HepG2 (cell line): ENCODE results near the gene MACROD2. TPM values are rescaled to one million over a fixed set of nuclear protein-coding genes. Genes with fewer than 3 reads are reported as not detected.
A peak's percentile ranks its signal among the peaks of the same experiment; 100 is the strongest.

Experiments used
- ATAC-seq: fragments of 200-7000 bp; cut with Tn5 transposase; 3 replicates; pipeline ENCODE4 v1.9.1; 2020; ENCODE audit warnings: mild to moderate bottlenecking, moderate library complexity
- BruUV-seq: library from RNA; stranded (reverse); fragments of 400-500 nt; replicated peaks from 2 replicates; lab custom pipeline; 2021; lab: Mats Ljungman, UMichigan
- CTCF ChIA-PET: fragments of 300-600 bp; formaldehyde crosslinking; extraction: SDS; loops from one replicate; lab custom pipeline; 2021; ENCODE audit warnings: low total read pairs, inconsistent platforms, low intra/inter-chr PET ratio; lab: Yijun Ruan, JAX
- POLR2A ChIA-PET: fragments of 350-600 bp; sonication (Branson Sonifier 250); formaldehyde crosslinking; loops from one replicate; lab custom pipeline; 2020; ENCODE audit warnings: antibody characterized with exemption, inconsistent platforms; lab: Yijun Ruan, JAX
- DNase-seq: peaks from one replicate; pipeline ENCODE4 v3.0.0-alpha.2; 2015; ENCODE audit warnings: low spot score
- FAIRE-seq: peaks from 3 replicates; lab custom pipeline; 2011; peaks lifted over from hg19 to GRCh38; lab: Jason Lieb, UNC
- H2AFZ ChIP-seq: one replicate; pipeline ENCODE4 v1.6.1; 2011; ENCODE audit warnings: low read length, inconsistent platforms
- H3K27ac ChIP-seq: fragments of 300-600 bp; 3 replicates; pipeline ENCODE4 v1.8.0; 2011; ENCODE audit warnings: mixed run types, mild to moderate bottlenecking, mixed read lengths, low read length, inconsistent platforms; ENCODE audit not compliant: insufficient read depth; ENCODE audit errors: extremely low read length
- H3K27me3 ChIP-seq, 2 experiments: fragments of 200-600 bp in 1 of 2; 2 replicates in 1 of 2; 3 replicates in 1 of 2; pipeline versions ENCODE4 v1.6.0 to v1.8.0; 2011; ENCODE audit warnings: low read length in 2 of 2, mild to moderate bottlenecking in 2 of 2, moderate library complexity in 2 of 2, inconsistent platforms in 1 of 2; ENCODE audit not compliant: insufficient read depth in 2 of 2, control insufficient read depth in 1 of 2
- H3K36me3 ChIP-seq, 2 experiments: fragments of 200-600 bp in 1 of 2; replicated peaks in 1 of 2; 2 replicates in 1 of 2; 3 replicates in 1 of 2; pipeline versions ENCODE4 v1.5.1 to v1.8.0; 2011; ENCODE audit warnings: low read length in 2 of 2, inconsistent platforms in 1 of 2; ENCODE audit not compliant: insufficient read depth in 2 of 2, control insufficient read depth in 1 of 2
- H3K4me1 ChIP-seq: 2 replicates; pipeline ENCODE4 v1.5.1; 2012; ENCODE audit warnings: low read length, inconsistent platforms; ENCODE audit not compliant: insufficient read depth
- H3K4me2 ChIP-seq: 2 replicates; pipeline ENCODE4 v1.6.0; 2011; ENCODE audit warnings: low read depth, low read length, inconsistent platforms
- H3K4me3 ChIP-seq, 3 experiments: fragments of 200-600 bp in 1 of 3; sonication (generic), shearing (Covaris generic) in 1 of 3; replicated peaks in 1 of 3; 2 replicates each; pipeline ENCODE4 v1.5.1; 2011 to 2016; ENCODE audit warnings: low read length in 3 of 3, inconsistent platforms in 2 of 3, low read depth in 2 of 3, mild to moderate bottlenecking in 2 of 3, control low read depth in 1 of 3, mixed read lengths in 1 of 3; ENCODE audit not compliant: insufficient read depth in 1 of 3
- H3K79me2 ChIP-seq: one replicate; pipeline ENCODE4 v1.6.1; 2011; ENCODE audit warnings: low read length, inconsistent platforms; ENCODE audit not compliant: insufficient read depth
- H3K9ac ChIP-seq: 2 replicates; pipeline ENCODE4 v1.6.0; 2011; ENCODE audit warnings: mild to moderate bottlenecking, low read depth, low read length, inconsistent platforms; ENCODE audit not compliant: insufficient read depth
- H3K9me3 ChIP-seq: 2 replicates; pipeline ENCODE4 v1.5.1; 2012; ENCODE audit warnings: mild to moderate bottlenecking, low read length
- H4K20me1 ChIP-seq: 2 replicates; pipeline ENCODE4 v1.6.0; 2011; ENCODE audit warnings: inconsistent platforms, mild to moderate bottlenecking, low read length, moderate library complexity; ENCODE audit not compliant: insufficient read depth
- AKAP8 ChIP-seq: sonication (generic); formaldehyde crosslinking; IDR thresholded peaks from 2 replicates; pipeline ENCODE4 v1.5.1; 2020; ENCODE audit warnings: mild to moderate bottlenecking, missing genetic modification reagents
- FOSL2 ChIP-seq: sonication (generic); formaldehyde crosslinking; IDR thresholded peaks from 2 replicates; pipeline ENCODE4 v1.4.0; 2020; ENCODE audit warnings: missing genetic modification reagents
- MAFK ChIP-seq, 2 experiments: IDR thresholded peaks in 1 of 2; conservative IDR thresholded peaks in 1 of 2; 2 replicates each; pipeline ENCODE4 v1.6.1; 2011; ENCODE audit warnings: improper control_type of control experiment in 2 of 2, low read length in 2 of 2
- MIER2 ChIP-seq: IDR thresholded peaks from 2 replicates; pipeline ENCODE4 v1.6.1; 2016; ENCODE audit warnings: missing biosample characterization, missing genetic modification reagents
- PLRG1 ChIP-seq: fragments of 450-650 bp; conservative IDR thresholded peaks from 2 replicates; pipeline ENCODE4 v1.6.1; 2016
- SMARCC2 ChIP-seq: fragments of 450-650 bp; IDR thresholded peaks from 2 replicates; pipeline ENCODE4 v1.6.1; 2017; ENCODE audit warnings: antibody characterized with exemption, mild to moderate bottlenecking
- ZC3H4 ChIP-seq: sonication (generic); formaldehyde crosslinking; IDR thresholded peaks from 2 replicates; pipeline ENCODE4 v1.4.0; 2020; ENCODE audit warnings: missing genetic modification reagents, borderline replicate concordance
- ZNF552 ChIP-seq: sonication (generic); formaldehyde crosslinking; IDR thresholded peaks from 2 replicates; pipeline ENCODE4 v1.9.0; 2022; ENCODE audit warnings: missing genetic modification reagents, mild to moderate bottlenecking, borderline replicate concordance
- WGBS: methylation state at CpG from one replicate; pipeline ENCODE4 v1.1.6; 2017; ENCODE audit warnings: low lambda C conversion rate; 5-methylcytosine and 5-hydroxymethylcytosine counted together
- in situ Hi-C: cut with HindIII; loops from 2 replicates; pipeline ENCODE4 v1.10.0; 2017; ENCODE audit warnings: low pct_unique_long_range_greater_than_20kb; ENCODE audit not compliant: extremely low pct_ligation_motif_present
- intact Hi-C: fragments of 100-400 bp; cut with micrococcal nuclease; formaldehyde crosslinking; loops from one replicate; pipeline ENCODE4 v1.10.0; 2022; ENCODE audit not compliant: unreplicated experiment
- polyA plus RNA-seq, 8 experiments: library from polyadenylated mRNA; depleted of rRNA in 3 of 8; stranded (reverse) in 7 of 8; unstranded in 1 of 8; fragments of >200 nt; fragmentation: Illumina TruSeq in 4 of 8; extraction: Trizol in 4 of 8; gene quantifications; 2 replicates each; pipeline versions ENCODE4 v1.2.1 to v1.2.3, GENCODE V29; 2011 to 2016; ENCODE audit warnings: low read depth in 4 of 8, missing spikeins in 1 of 8, mixed read lengths in 1 of 8; ENCODE audit not compliant: insufficient read depth in 1 of 8
- total RNA-seq, 5 experiments: library from RNA; depleted of rRNA; stranded (reverse); fragments of >200 nt; fragmentation: Illumina TruSeq; extraction: Trizol; gene quantifications; 2 replicates each; pipeline ENCODE4 v1.2.3, GENCODE V29; 2016; ENCODE audit warnings: low read depth in 1 of 5
- TF ChIP-seq, protein P1 (sequence below), 2 experiments: sonication (generic) in 1 of 2; formaldehyde crosslinking in 1 of 2; IDR thresholded peaks; 2 replicates each; pipeline versions ENCODE4 v1.5.1 to v1.6.1; 2011 to 2020; ENCODE audit warnings: borderline replicate concordance in 1 of 2, low read depth in 1 of 2, low read length in 1 of 2, mild to moderate bottlenecking in 1 of 2, missing genetic modification reagents in 1 of 2, moderate library complexity in 1 of 2

MACROD2 gene
- total and polyA plus RNA-seq, 2 of the 13 experiments (the other 11 are each of a cell fraction or from before 2014, with no cell fraction given): 0.13 to 0.51 TPM

GRCh38 chr20:14304472-14304871 lies 309.2 kb downstream of the MACROD2 start:
- Histone ChIP-seq H3K27me3 (no peaks in the 10 kb centered on the region), H3K36me3 (no peaks in the 10 kb centered on the region), H4K20me1 (no peaks in the 10 kb centered on the region), H3K27ac (no peak overlapping the region), H3K4me3 (no peak overlapping the region), H2AFZ (no peak overlapping the region), H3K4me2 (no peak overlapping the region), H3K9me3 (0 out of 2 replicates have a peak, but pooled peaks cover 4% of the 10 kb centered on the region), H3K9ac (no peak overlapping the region), H3K4me1 (no peaks in the 10 kb centered on the region), H3K79me2 (no peaks in the 10 kb centered on the region)
- intact Hi-C loops (no loop called here), in situ Hi-C loops (no loop called here)
- POLR2A ChIA-PET: no interaction called here
- DNase-seq: no peak
- FAIRE-seq: no peak
- no TSS peak for BruUV-seq
- no peak for ATAC-seq
- TF ChIP-seq SMARCC2 (no peak), MIER2 (no peak), FOSL2 (CRISPR knock-in tag) (no peak), ZC3H4 (CRISPR knock-in tag) (no peak), AKAP8 (CRISPR knock-in tag) (no peak)
- 0% methylated on average over 1 of the region's 1 CpG for WGBS
- CTCF ChIA-PET: no interaction called here

DNA sequence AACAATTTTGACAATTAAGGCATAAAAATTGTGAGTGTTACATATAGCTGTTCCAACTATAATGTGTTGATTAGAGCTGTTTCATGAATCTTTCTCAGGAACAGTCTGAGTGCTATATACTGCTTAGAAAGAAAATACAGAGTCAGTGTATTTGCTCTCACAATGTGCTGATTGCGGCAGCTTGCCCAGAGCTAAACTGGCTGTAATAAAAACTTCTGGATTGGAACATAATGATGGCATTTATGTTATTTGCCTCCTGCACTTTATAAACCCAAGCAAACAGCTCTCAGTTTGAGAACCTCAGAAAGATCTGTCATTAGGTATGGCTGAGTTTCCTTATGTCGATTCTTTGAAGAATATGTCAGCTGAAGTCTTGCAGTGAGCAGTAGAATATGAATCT lies 312.6 kb downstream of the MACROD2 start:
- intact Hi-C loops (no loop called here), in situ Hi-C loops (no loop called here)
- Histone ChIP-seq H3K4me1 (no peaks in the 10 kb centered on the region), H3K4me3 (no peak overlapping the region), H3K9me3 (0 out of 2 replicates have a peak, but pooled peaks cover 4% of the 10 kb centered on the region), H3K9ac (no peak overlapping the region), H3K79me2 (no peaks in the 10 kb centered on the region), H4K20me1 (no peaks in the 10 kb centered on the region), H3K27ac (no peak overlapping the region), H3K36me3 (no peaks in the 10 kb centered on the region), H3K27me3 (no peaks in the 10 kb centered on the region), H2AFZ (no peak overlapping the region), H3K4me2 (no peak overlapping the region)
- CTCF ChIA-PET: no interaction called here
- DNase-seq: no peak
- POLR2A ChIA-PET: no interaction called here
- no peak for FAIRE-seq
- no TSS peak for BruUV-seq
- TF ChIP-seq PLRG1 (no peak), MAFK (conservative IDR thresholded peaks at IDR 0.05 in 1 of 2, IDR thresholded peaks at IDR 0.05 in 1 of 2; ENCODE audit: low read length in 2 of 2) (0 out of 4 replicates have a peak, but pooled peaks of 1 of the 2 experiments have one; percentile 19), ZNF552 (CRISPR knock-in tag) (no peak)
- TF ChIP-seq, protein P1, sequence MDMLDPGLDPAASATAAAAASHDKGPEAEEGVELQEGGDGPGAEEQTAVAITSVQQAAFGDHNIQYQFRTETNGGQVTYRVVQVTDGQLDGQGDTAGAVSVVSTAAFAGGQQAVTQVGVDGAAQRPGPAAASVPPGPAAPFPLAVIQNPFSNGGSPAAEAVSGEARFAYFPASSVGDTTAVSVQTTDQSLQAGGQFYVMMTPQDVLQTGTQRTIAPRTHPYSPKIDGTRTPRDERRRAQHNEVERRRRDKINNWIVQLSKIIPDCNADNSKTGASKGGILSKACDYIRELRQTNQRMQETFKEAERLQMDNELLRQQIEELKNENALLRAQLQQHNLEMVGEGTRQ (IDR thresholded peaks at IDR 0.05; ENCODE audit: low read depth, low read length): no peak
- TF ChIP-seq, protein P1 (CRISPR knock-in tag; IDR thresholded peaks at IDR 0.05; ENCODE audit: borderline replicate concordance): no peak
- WGBS: 29% methylated on average over 2 of the region's 2 CpGs
- ATAC-seq: no peak
